Activated B cell treated with CpG ODN at 0.5 μM for 24 hours (primary cell): ENCODE results near the gene ESYT1. TPM values are rescaled to one million over a fixed set of nuclear protein-coding genes. Genes with fewer than 3 reads are reported as not detected.

Source experiments
- ATAC-seq: fragments of 200-7000 bp; cut with Tn5 transposase; one replicate; pipeline ENCODE4 v1.10.0; 2021; ENCODE audit warnings: low read depth, mild to moderate bottlenecking, moderate library complexity
- CTCF ChIA-PET: fragments of 350-600 bp; sonication (Branson Sonifier 250); formaldehyde crosslinking; loops from one replicate; lab custom pipeline; 2021; ENCODE audit warnings: antibody characterized with exemption; lab: Charles Lee
- POLR2A ChIA-PET: fragments of 350-600 bp; sonication (Branson Sonifier 250); formaldehyde crosslinking; loops from one replicate; lab custom pipeline; 2021; ENCODE audit warnings: antibody characterized with exemption; lab: Charles Lee
- DNase-seq: peaks from one replicate; pipeline ENCODE4 v3.0.0; 2022
- H3K27ac Mint-ChIP-seq: one replicate; pipeline ENCODE4 v1.8.0; 2020; ENCODE audit warnings: mixed read lengths
- H3K27me3 Mint-ChIP-seq: one replicate; pipeline ENCODE4 v1.8.0; 2021; ENCODE audit warnings: mixed read lengths
- H3K36me3 Mint-ChIP-seq: one replicate; pipeline ENCODE4 v1.8.0; 2021; ENCODE audit warnings: low read depth, mixed read lengths
- H3K4me1 Mint-ChIP-seq: one replicate; pipeline ENCODE4 v1.8.0; 2021; ENCODE audit warnings: mixed read lengths
- H3K4me3 Mint-ChIP-seq: one replicate; pipeline ENCODE4 v1.8.0; 2020; ENCODE audit warnings: mild to moderate bottlenecking, mixed read lengths
- H3K9me3 Mint-ChIP-seq: one replicate; pipeline ENCODE4 v1.8.0; 2020; ENCODE audit warnings: mixed read lengths
- CTCF ChIP-seq: fragments of 200-600 bp; IDR thresholded peaks from one replicate; pipeline ENCODE4 v1.8.0; 2022; ENCODE audit warnings: antibody characterized with exemption, mild to moderate bottlenecking
- intact Hi-C: fragments of 100-400 bp; cut with micrococcal nuclease; formaldehyde crosslinking; loops from one replicate; pipeline ENCODE4 v1.15.1; 2024
- total RNA-seq: library from RNA; stranded (reverse); gene quantifications from 2 replicates; pipeline ENCODE4 v1.2.3, GENCODE V29; 2022

ESYT1 gene
- total RNA-seq, 1 donor from 2014 or later = 137 TPM

- DNase-seq (no peak), ATAC-seq (no peak)
- no peaks in the 10 kb centered on the region for H3K9me3 Mint-ChIP-seq
- no peak overlapping the region for H3K4me3 Mint-ChIP-seq
- intact Hi-C loops = no loop called here
- ChIA-PET POLR2A (interaction anchor here (1.3 to 5.8 kb wide), 3 partner anchors 18 to 27 kb away, joined by 3 to 80 read pairs (median 67); partner anchors contain the start of genes MYL6 and MYL6B), CTCF (interaction anchor here (2.0 kb wide), 1 partner anchor 62 kb away, joined by 4 read pairs; no protein-coding TSS in a partner anchor)
- H3K27ac Mint-ChIP-seq = peak overlapping the region; percentile 98
- peaks cover 55% of the 10 kb centered on the region for H3K4me1 Mint-ChIP-seq
- no peaks in the 10 kb centered on the region for H3K27me3 Mint-ChIP-seq
- peaks cover 59% of the 10 kb centered on the region for H3K36me3 Mint-ChIP-seq
- no peak for TF ChIP-seq CTCF
These were observed 2.8 kb downstream of the ESYT1 start for GRCh38 chr12:56130876-56131275.

- CTCF ChIA-PET = no interaction called here
These were observed 6.8 kb downstream of the ESYT1 start for GRCh38 chr12:56134897-56135296.

GRCh38 chr12:56137853-56138571, 9.9 kb downstream of the ESYT1 start:
- ChIA-PET POLR2A (interaction anchor here (0.6 to 2.6 kb wide), 3 partner anchors 10 to 1322 kb away, joined by 3 to 19 read pairs (median 7); partner anchors contain the start of genes ESYT1 and MYL6B), CTCF (interaction anchor here (1.3 kb wide), 1 partner anchor 10 kb away, joined by 4 read pairs; the partner anchor contains the start of gene ESYT1)
- Mint-ChIP-seq H3K4me1 (peaks cover 4% of the 10 kb centered on the region), H3K27me3 (no peaks in the 10 kb centered on the region), H3K4me3 (no peak overlapping the region), H3K9me3 (no peaks in the 10 kb centered on the region), H3K36me3 (peaks cover 85% of the 10 kb centered on the region), H3K27ac (no peak overlapping the region)
- DNase-seq (no peak), ATAC-seq (no peak)
- intact Hi-C loops = no loop called here
- no peak for TF ChIP-seq CTCF

More at GRCh38 chr12:56134897-56135296, 6.8 kb downstream of the ESYT1 start:
- no peak for TF ChIP-seq CTCF
- no peak overlapping the region for H3K27ac Mint-ChIP-seq
- H3K27me3 Mint-ChIP-seq = no peaks in the 10 kb centered on the region
- DNase-seq = no peak
- intact Hi-C loops = no loop called here
- peaks cover 85% of the 10 kb centered on the region for H3K36me3 Mint-ChIP-seq
- peaks cover 25% of the 10 kb centered on the region for H3K4me1 Mint-ChIP-seq
- POLR2A ChIA-PET = interaction anchor here (0.7 kb wide), 1 partner anchor 96 kb away, joined by 4 read pairs; no protein-coding TSS in a partner anchor
- H3K4me3 Mint-ChIP-seq = no peak overlapping the region
- no peak for ATAC-seq
- no peaks in the 10 kb centered on the region for H3K9me3 Mint-ChIP-seq

GRCh38 chr12:56141946-56142784, 14.1 kb downstream of the ESYT1 start:
- no peak for TF ChIP-seq CTCF
- ATAC-seq (no peak), DNase-seq (no peak)
- Mint-ChIP-seq H3K4me3 (no peak overlapping the region), H3K9me3 (no peaks in the 10 kb centered on the region), H3K36me3 (peaks cover 79% of the 10 kb centered on the region), H3K27me3 (no peaks in the 10 kb centered on the region), H3K27ac (peak overlapping the region; percentile 8), H3K4me1 (peaks cover 15% of the 10 kb centered on the region)
- POLR2A ChIA-PET = interaction anchor here (0.6 to 1.8 kb wide), 6 partner anchors 9 to 253 kb away, joined by 3 to 16 read pairs (median 4); partner anchors contain the start of gene MYL6
- CTCF ChIA-PET = no interaction called here
- intact Hi-C loops = no loop called here
